NT2/D1 (cell line): ENCODE data around the gene SLC25A23.

ENCODE experiments used
- SUZ12 ChIP-seq: IDR thresholded peaks from 2 replicates; pipeline ENCODE4 v1.6.1; 2011; ENCODE audit not compliant: insufficient read length, insufficient read depth; ENCODE audit errors: extremely low read depth
- YY1 ChIP-seq: IDR thresholded peaks from 2 replicates; pipeline ENCODE4 v1.6.1; 2011; ENCODE audit not compliant: insufficient read length, insufficient read depth
- ZNF274 ChIP-seq: IDR thresholded peaks from 2 replicates; pipeline ENCODE4 v1.6.1; 2011; ENCODE audit warnings: mild to moderate bottlenecking, low read depth, low read length

DNA sequence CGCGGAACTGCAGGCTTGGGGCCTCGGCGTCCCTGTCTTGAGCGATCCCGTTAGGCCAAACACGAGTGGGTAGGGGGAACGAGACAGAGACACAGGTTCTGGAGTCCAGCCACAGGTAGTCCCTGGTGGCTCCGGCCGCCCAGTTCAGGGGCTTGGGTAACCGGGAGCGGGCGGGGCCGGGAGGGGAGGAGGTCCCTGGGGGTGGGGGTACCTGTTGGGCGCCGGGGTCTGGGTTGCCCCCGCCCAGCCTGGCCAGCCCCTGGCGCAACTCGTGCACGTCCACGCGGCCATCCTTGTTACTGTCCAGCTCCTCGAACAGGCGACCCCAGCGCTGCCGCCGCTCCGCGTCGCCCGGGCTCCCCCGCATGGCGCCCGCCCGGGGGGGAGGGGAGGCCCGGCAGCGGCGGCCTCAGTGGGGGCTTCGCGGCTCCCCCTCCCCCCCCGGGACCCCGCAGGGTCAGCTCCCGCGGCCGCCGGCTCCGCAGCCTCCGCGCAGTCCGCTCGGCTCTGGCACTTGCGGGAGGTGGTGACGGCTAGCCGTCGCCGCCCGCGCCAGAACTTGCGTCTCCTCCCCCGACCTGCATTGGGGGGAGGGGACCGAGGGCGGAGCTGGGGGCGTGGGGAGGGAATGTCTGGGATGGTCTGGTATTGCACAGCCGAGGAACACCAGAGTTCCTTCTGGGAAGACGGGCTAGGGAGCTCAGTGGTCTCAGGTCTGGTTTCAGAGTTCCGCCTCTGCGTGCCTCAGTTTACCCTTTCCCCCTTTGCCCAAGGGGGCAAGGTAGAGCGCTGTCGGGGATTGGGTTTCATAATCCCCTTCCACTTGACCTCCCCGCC, at the start of gene SLC25A23:
- TF ChIP-seq SUZ12 (no peak), ZNF274 (no peak), YY1 (no peak)
